ENCODE measurements around the gene PRKCA. TPM values are rescaled to one million over a fixed set of nuclear protein-coding genes. Genes with fewer than 3 reads are reported as not detected.

PRKCA gene
- total and polyA plus RNA-seq, 9 of the 15 experiments (the other 6 are each of a cell fraction or from before 2014, with no cell fraction given) = 3.2 to 33.0 (median 17.8) TPM

- H3K4me2 ChIP-seq (ENCODE audit: insufficient read depth, low read length) = no peak overlapping the region
- WGBS (ENCODE audit: insufficient coverage, low coverage, missing lambda C conversion rate) = 53% methylated on average over 4 of the region's 4 CpGs
- H3K9me1 ChIP-seq (ENCODE audit: control insufficient read depth, insufficient read depth, low read length) = no peaks in the 10 kb centered on the region
- DNase-seq (ENCODE audit: extremely low read depth in 1 of 4, low spot score in 3 of 4) (no peak), ATAC-seq (no peak), FAIRE-seq (no peak)
- peaks cover 3 to 5% of the 10 kb centered on the region in 2 experiments; a peak in 3 of 5 replicates for H3K4me1 ChIP-seq (replicated peaks in 1 of 2; ENCODE audit: control insufficient read depth in 2 of 2, insufficient read depth in 2 of 2, low read length in 2 of 2)
- H3K79me2 ChIP-seq (ENCODE audit: control insufficient read depth, insufficient read depth, low read length) = no peaks in the 10 kb centered on the region
- ChIA-PET CTCF (ENCODE audit: low intra/inter-chr PET ratio) (no interaction called here), POLR2A (interaction anchor here (1.1 kb wide), 1 partner anchor 8 kb away, joined by 3 read pairs; no protein-coding TSS in a partner anchor)
- in situ Hi-C loops (cut with MboI) (no loop called here), intact Hi-C loops (cut with micrococcal nuclease) (no loop called here)
- H2AFZ ChIP-seq (ENCODE audit: low read depth, low read length) = no peak overlapping the region
- no peak overlapping the region for H3K27ac ChIP-seq (ENCODE audit: extremely low read depth, low read depth, low read length)
- no peak overlapping the region for H3K9ac ChIP-seq (ENCODE audit: insufficient read depth in 1 of 2, low read depth in 2 of 2, low read length in 2 of 2)
- peaks cover 4% of the 10 kb centered on the region for H4K20me1 ChIP-seq (replicated peaks; ENCODE audit: control insufficient read depth, insufficient read depth, low read length)
- H3K27me3 ChIP-seq (ENCODE audit: control insufficient read depth in 2 of 2, insufficient read depth in 2 of 2, low read length in 2 of 2) = no peaks in the 10 kb centered on the region
- H3K9me3 ChIP-seq (replicated peaks; ENCODE audit: control insufficient read depth, insufficient read depth, low read depth, low read length) = no peaks in the 10 kb centered on the region
- no TSS peak for BruUV-seq (replicated peaks)
- no peak for TF ChIP-seq TCF7L2 (IDR thresholded peaks at IDR 0.05; ENCODE audit: low read depth, low read length)
- TF ChIP-seq ZZZ3 (IDR thresholded peaks at IDR 0.05) = no peak
- TF ChIP-seq, protein P1, sequence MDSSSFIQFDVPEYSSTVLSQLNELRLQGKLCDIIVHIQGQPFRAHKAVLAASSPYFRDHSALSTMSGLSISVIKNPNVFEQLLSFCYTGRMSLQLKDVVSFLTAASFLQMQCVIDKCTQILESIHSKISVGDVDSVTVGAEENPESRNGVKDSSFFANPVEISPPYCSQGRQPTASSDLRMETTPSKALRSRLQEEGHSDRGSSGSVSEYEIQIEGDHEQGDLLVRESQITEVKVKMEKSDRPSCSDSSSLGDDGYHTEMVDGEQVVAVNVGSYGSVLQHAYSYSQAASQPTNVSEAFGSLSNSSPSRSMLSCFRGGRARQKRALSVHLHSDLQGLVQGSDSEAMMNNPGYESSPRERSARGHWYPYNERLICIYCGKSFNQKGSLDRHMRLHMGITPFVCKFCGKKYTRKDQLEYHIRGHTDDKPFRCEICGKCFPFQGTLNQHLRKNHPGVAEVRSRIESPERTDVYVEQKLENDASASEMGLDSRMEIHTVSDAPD (CRISPR knock-in tag; IDR thresholded peaks at IDR 0.05) = no peak
- no peak for TF ChIP-seq MITF (IDR thresholded peaks at IDR 0.05)
- no peak for TF ChIP-seq FOXA3 (CRISPR knock-in tag; conservative IDR thresholded peaks at IDR 0.05 in 1 of 2, IDR thresholded peaks at IDR 0.05 in 1 of 2)
- TF ChIP-seq TOE1 (IDR thresholded peaks at IDR 0.05; ENCODE audit: borderline replicate concordance) = no peak
- no peak for TF ChIP-seq TOE1 (CRISPR knock-in tag; IDR thresholded peaks at IDR 0.05; ENCODE audit: borderline replicate concordance, low read depth)
- TF ChIP-seq ZNF311 (CRISPR knock-in tag; IDR thresholded peaks at IDR 0.05) = no peak
- TF ChIP-seq CHD2 (IDR thresholded peaks at IDR 0.05; ENCODE audit: low read depth, low read length) = no peak
- no peak for TF ChIP-seq KDM2B (CRISPR knock-in tag; IDR thresholded peaks at IDR 0.05)
- TF ChIP-seq PCBP2 (IDR thresholded peaks at IDR 0.05; ENCODE audit: low read depth, low read length, poor library complexity, severe bottlenecking) = no peak
- TF ChIP-seq SMARCB1 (IDR thresholded peaks at IDR 0.05; ENCODE audit: insufficient read length, low read depth) = no peak
- TF ChIP-seq CBX5 (IDR thresholded peaks at IDR 0.05; ENCODE audit: borderline replicate concordance, low read depth) = no peak
- no peak for TF ChIP-seq ASH1L (IDR thresholded peaks at IDR 0.05; ENCODE audit: borderline replicate concordance, low read depth, partially characterized antibody)
- no peak for TF ChIP-seq MYNN (IDR thresholded peaks at IDR 0.05)
- TF ChIP-seq MYNN (CRISPR knock-in tag; IDR thresholded peaks at IDR 0.05) = no peak
- TF ChIP-seq PPARD (CRISPR knock-in tag; IDR thresholded peaks at IDR 0.05) = no peak
- no peak for TF ChIP-seq FOS (IDR thresholded peaks at IDR 0.05; ENCODE audit: extremely low read depth, insufficient read length)
- no peak for TF ChIP-seq EGR1 (conservative IDR thresholded peaks at IDR 0.05)
- TF ChIP-seq NCOA2 (IDR thresholded peaks at IDR 0.05; ENCODE audit: partially characterized antibody in 2 of 2) = no peak
- no peak for TF ChIP-seq WHSC1 (IDR thresholded peaks at IDR 0.05; ENCODE audit: low read length)
- H3K36me3 ChIP-seq (ENCODE audit: control insufficient read depth, insufficient read depth, low read length) = no peaks in the 10 kb centered on the region
- H3K4me3 ChIP-seq = no peak overlapping the region
Measured at GRCh38 chr17:66583112-66583748, 280.8 kb downstream of the PRKCA start.

All from K562 (cell line).